ENCODE measurements around the gene FDXACB1.

The FDXACB1 gene

GRCh38 chr11:111846063-111846462 is 32.9 kb downstream of the FDXACB1 start:
- DNase-seq (ENCODE audit: low read depth in 2 of 2): no peak

GRCh38 chr11:111845276-111846028 is 33.5 kb downstream of the FDXACB1 start:
- no peak for DNase-seq (ENCODE audit: low read depth in 2 of 2)

DNA sequence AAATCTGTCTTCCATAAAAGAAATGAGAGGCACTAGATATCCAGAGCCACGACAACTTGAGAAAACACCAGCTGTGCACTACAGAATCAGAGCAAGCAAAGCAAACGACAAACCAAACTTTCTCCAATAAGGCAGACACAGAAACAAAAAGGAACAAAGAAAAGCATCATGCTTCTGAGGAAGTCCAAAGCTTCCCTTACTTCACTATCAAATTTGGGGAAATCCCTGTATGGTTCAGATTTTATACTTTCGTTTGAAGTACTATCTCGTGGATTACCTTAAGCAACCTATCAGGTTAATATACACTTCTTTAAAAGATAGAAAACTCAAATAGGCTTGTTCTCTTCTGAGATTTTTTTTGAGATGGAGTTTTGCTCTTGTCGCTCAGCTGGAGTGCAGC is 35.3 kb downstream of the FDXACB1 start:
- DNase-seq (ENCODE audit: low read depth in 2 of 2): no peak

DNA sequence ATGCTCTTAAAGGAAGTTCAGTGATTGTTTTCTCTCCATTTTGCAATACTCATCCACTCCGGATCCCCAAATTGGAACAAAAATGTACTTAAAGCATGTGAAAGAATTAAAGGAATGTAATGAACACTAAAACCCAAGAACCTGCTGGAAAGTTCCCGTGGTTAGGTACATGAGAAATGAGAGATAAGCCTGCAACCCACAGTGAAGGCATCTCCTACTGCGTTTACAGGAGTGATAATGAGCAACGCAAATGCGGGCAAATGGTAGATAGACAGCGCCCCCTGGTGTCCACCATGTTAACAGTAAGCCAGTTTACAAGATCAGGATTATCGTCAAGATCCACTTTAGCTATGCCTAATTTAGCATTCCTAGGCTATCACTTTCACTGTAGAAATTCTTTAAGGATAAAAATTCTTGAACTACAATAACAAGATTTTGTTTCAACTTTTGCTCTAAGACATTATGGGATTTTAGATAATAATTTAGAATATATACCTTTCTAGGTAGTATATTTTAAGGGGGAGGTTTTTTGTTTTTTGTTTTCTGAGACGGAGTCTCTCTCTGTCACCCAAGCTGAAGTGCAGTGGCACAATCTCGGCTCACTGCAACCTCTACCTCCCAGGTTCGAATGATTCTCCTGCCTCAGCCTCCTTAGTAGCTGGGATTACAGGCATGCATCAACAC is 37.5 kb downstream of the FDXACB1 start:
- DNase-seq (ENCODE audit: low read depth in 2 of 2): peak; percentile 71 to 76

DNA sequence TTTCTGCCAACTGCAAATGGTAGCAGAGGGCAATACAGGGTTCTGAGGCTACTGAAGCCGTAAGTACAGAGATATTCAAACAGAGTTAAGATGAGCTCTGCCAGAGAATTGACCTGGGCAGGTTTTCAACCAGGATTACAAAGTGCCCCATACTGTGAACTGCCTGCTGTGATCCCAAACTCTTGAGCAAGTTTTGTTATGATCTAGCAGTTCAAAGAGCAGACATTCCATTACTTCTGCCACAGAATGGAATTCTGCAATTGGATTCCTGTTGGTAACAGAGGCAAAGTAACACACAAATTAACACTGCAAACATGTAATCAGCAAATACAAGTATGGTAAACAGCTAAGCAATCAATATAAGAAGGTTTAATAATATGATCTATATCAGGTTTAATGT is 38.8 kb downstream of the FDXACB1 start:
- no peak for DNase-seq (ENCODE audit: low read depth in 2 of 2)

- DNase-seq (ENCODE audit: low read depth in 2 of 2): no peak
These were observed 40.9 kb downstream of the FDXACB1 start for GRCh38 chr11:111838054-111838453.

DNA sequence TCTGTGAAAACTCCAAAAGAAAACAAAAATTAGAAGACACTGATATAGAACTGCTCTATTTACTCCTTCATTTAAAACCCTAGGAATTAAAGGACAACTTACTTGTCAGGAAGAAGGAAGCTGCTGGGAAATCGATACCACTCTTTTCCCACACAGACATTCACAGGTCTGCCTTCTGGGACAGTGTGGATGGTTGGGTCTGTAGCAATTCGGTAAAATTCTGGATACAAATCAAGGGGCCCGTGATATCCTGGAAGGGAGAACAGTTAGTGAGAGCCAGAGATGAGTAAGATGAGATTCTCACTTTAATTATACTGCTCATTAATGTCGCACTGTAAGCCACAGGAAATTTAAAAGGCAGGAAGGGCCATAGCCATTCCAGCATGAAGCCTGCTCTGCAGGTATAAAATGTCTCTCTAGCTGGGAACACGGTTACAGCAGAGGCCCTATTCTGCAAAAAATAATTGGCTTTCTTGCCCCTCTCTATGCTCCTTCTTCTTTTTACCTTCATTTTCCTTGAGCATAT is 41.5 kb downstream of the FDXACB1 start:
- DNase-seq (ENCODE audit: low read depth in 2 of 2): no peak

DNA sequence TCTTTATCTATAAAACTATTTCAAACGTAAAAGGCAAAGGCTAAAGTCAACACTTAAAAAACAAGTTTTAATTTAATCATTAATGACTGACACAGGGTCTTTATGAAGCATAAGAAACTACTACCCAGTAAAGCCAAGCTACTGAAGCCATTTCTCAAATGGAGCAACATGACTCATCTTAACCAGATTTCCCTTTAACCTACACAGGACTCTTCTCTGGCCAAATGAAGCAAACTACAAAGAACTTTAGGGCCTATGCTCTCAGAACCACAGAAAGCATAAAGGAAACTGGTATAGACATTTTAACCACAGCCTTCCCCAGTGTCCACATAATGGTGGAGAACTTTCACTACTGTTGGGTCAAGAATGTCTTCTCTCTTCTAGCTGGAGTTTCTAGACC is 42.2 kb downstream of the FDXACB1 start:
- DNase-seq (ENCODE audit: low read depth in 2 of 2): no peak

- DNase-seq (ENCODE audit: low read depth in 2 of 2): no peak
These were observed 42.8 kb downstream of the FDXACB1 start for GRCh38 chr11:111836162-111836561.

DNA sequence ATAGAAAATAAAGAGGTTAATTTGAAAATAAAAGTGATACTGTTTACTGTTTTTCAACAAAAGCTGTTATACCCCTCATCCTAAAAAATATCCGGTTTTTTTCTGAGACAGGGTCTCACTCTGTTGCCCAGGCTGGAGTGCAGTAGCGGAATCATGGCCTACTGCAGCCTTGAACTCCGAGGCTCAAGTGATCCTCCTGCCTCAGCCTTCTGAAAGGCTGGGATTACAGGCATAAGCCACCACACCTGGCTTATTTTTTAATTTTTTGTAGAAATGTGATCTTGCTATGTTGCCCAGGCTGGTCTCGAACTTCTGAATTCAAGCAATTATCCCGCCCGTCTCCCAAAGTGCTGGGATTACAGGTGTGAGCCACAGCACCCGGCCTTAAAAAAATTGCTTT is 43.3 kb downstream of the FDXACB1 start:
- no peak for DNase-seq (ENCODE audit: low read depth in 2 of 2)

- no peak for DNase-seq (ENCODE audit: low read depth in 2 of 2)
These were observed 44.4 kb downstream of the FDXACB1 start for GRCh38 chr11:111834432-111835163.

- DNase-seq (ENCODE audit: low read depth in 2 of 2): no peak
These were observed 45.4 kb downstream of the FDXACB1 start for GRCh38 chr11:111833524-111833923.

GRCh38 chr11:111829185-111829968 is 49.6 kb downstream of the FDXACB1 start:
- DNase-seq (ENCODE audit: low read depth in 2 of 2): no peak

DNA sequence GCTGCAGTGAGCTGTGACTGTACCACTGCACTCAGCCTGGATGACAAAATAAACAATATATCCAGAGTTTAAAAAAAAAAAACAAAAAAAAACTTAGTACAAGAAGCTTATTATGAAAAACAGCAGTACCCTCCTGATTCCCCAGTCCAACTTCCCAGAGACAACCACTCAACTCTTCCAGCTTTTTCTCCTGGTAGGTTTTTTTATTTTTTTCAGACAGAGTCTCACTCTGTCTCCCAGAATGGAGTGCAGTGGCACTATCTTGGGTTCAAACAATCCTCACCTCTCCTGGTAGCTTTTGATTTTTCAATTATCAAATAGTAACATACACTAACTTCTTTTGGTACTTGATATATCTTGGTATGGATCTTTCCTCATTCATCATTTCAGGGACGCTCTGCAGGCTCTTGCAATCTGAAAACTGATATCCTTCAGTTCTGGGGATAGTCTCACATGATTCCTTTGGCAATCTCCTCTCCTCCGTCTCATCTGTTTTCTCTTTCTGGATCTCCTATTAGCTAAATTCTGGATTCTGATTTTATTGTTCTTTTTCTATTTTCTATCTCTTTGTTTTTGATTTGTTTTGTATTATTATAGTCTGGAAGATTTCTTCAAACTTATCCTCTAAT is 52.5 kb downstream of the FDXACB1 start:
- DNase-seq (ENCODE audit: low read depth in 2 of 2): no peak
